Measurements from ENCODE around the gene GORASP1.

Gene GORASP1

GRCh38 chr3:39096775-39097174 lies 10.7 kb downstream of the GORASP1 start:
- Histone ChIP-seq H3K36me3 (ENCODE audit: control insufficient read depth in 2 of 2, insufficient read depth in 2 of 2, low read length in 2 of 2) (peaks cover 74 to 86% of the 10 kb centered on the region in 2 donors), H3K4me3 (ENCODE audit: low read length in 2 of 2) (no peak overlapping the region), H3K27ac (ENCODE audit: low read depth in 2 of 2, low read length in 2 of 2) (no peak overlapping the region), H3K9ac (ENCODE audit: low read depth in 1 of 2, low read length in 2 of 2) (no peak overlapping the region), H3K9me3 (ENCODE audit: control insufficient read depth in 2 of 2, low read length in 2 of 2) (no peaks in the 10 kb centered on the region), H3K4me1 (ENCODE audit: control insufficient read depth in 2 of 2, insufficient read depth in 2 of 2, low read length in 2 of 2) (peaks cover 0 to 5% of the 10 kb centered on the region in 2 donors), H3K27me3 (ENCODE audit: control insufficient read depth in 2 of 2, insufficient read depth in 2 of 2, low read length in 2 of 2) (no peaks in the 10 kb centered on the region)

GRCh38 chr3:39095778-39096177 lies 11.6 kb downstream of the GORASP1 start:
- Histone ChIP-seq H3K4me1 (ENCODE audit: control insufficient read depth in 2 of 2, insufficient read depth in 2 of 2, low read length in 2 of 2) (no peaks in the 10 kb centered on the region), H3K36me3 (ENCODE audit: control insufficient read depth in 2 of 2, insufficient read depth in 2 of 2, low read length in 2 of 2) (peaks cover 74 to 89% of the 10 kb centered on the region in 2 donors), H3K27ac (ENCODE audit: low read depth in 2 of 2, low read length in 2 of 2) (no peak overlapping the region)

GRCh38 chr3:39094851-39095677 lies 12.4 kb downstream of the GORASP1 start:
- H3K36me3 ChIP-seq (ENCODE audit: control insufficient read depth in 2 of 2, insufficient read depth in 2 of 2, low read length in 2 of 2), result peaks cover 70 to 86% of the 10 kb centered on the region in 2 donors
- no peaks in the 10 kb centered on the region for H3K27me3 ChIP-seq (ENCODE audit: control insufficient read depth in 2 of 2, insufficient read depth in 2 of 2, low read length in 2 of 2)
- no peak overlapping the region for H3K27ac ChIP-seq (ENCODE audit: low read depth in 2 of 2, low read length in 2 of 2)
- no peak overlapping the region for H3K4me3 ChIP-seq (ENCODE audit: low read length in 2 of 2)
- H3K4me1 ChIP-seq (ENCODE audit: control insufficient read depth in 2 of 2, insufficient read depth in 2 of 2, low read length in 2 of 2), result no peaks in the 10 kb centered on the region
- H3K9ac ChIP-seq (ENCODE audit: low read depth in 1 of 2, low read length in 2 of 2), result no peak overlapping the region
- no peaks in the 10 kb centered on the region for H3K9me3 ChIP-seq (ENCODE audit: control insufficient read depth in 2 of 2, low read length in 2 of 2)

More at GRCh38 chr3:39095778-39096177, 11.6 kb downstream of the GORASP1 start:
- H3K4me3 ChIP-seq (ENCODE audit: low read length in 2 of 2), result no peak overlapping the region
- H3K9me3 ChIP-seq (ENCODE audit: control insufficient read depth in 2 of 2, low read length in 2 of 2), result no peaks in the 10 kb centered on the region
- H3K27me3 ChIP-seq (ENCODE audit: control insufficient read depth in 2 of 2, insufficient read depth in 2 of 2, low read length in 2 of 2), result no peaks in the 10 kb centered on the region
- no peak overlapping the region for H3K9ac ChIP-seq (ENCODE audit: low read depth in 1 of 2, low read length in 2 of 2)

GRCh38 chr3:39090922-39091321 lies 16.5 kb downstream of the GORASP1 start:
- Histone ChIP-seq H3K9me3 (ENCODE audit: control insufficient read depth in 2 of 2, low read length in 2 of 2) (no peaks in the 10 kb centered on the region), H3K9ac (ENCODE audit: low read depth in 1 of 2, low read length in 2 of 2) (no peak overlapping the region), H3K4me1 (ENCODE audit: control insufficient read depth in 2 of 2, insufficient read depth in 2 of 2, low read length in 2 of 2) (no peaks in the 10 kb centered on the region), H3K27me3 (ENCODE audit: control insufficient read depth in 2 of 2, insufficient read depth in 2 of 2, low read length in 2 of 2) (no peaks in the 10 kb centered on the region), H3K36me3 (ENCODE audit: control insufficient read depth in 2 of 2, insufficient read depth in 2 of 2, low read length in 2 of 2) (peaks cover 65 to 80% of the 10 kb centered on the region in 2 donors), H3K4me3 (ENCODE audit: low read length in 2 of 2) (no peak overlapping the region), H3K27ac (ENCODE audit: low read depth in 2 of 2, low read length in 2 of 2) (no peak overlapping the region)

GRCh38 chr3:39088889-39089288 lies 18.5 kb downstream of the GORASP1 start:
- H3K27ac ChIP-seq (ENCODE audit: low read depth in 2 of 2, low read length in 2 of 2), result no peak overlapping the region
- no peaks in the 10 kb centered on the region for H3K4me1 ChIP-seq (ENCODE audit: control insufficient read depth in 2 of 2, insufficient read depth in 2 of 2, low read length in 2 of 2)
- no peaks in the 10 kb centered on the region for H3K9me3 ChIP-seq (ENCODE audit: control insufficient read depth in 2 of 2, low read length in 2 of 2)
- H3K4me3 ChIP-seq (ENCODE audit: low read length in 2 of 2), result no peak overlapping the region
- no peaks in the 10 kb centered on the region for H3K27me3 ChIP-seq (ENCODE audit: control insufficient read depth in 2 of 2, insufficient read depth in 2 of 2, low read length in 2 of 2)
- peaks cover 56 to 71% of the 10 kb centered on the region in 2 donors for H3K36me3 ChIP-seq (ENCODE audit: control insufficient read depth in 2 of 2, insufficient read depth in 2 of 2, low read length in 2 of 2)
- no peak overlapping the region for H3K9ac ChIP-seq (ENCODE audit: low read depth in 1 of 2, low read length in 2 of 2)

GRCh38 chr3:39088456-39088855 lies 19.0 kb downstream of the GORASP1 start:
- no peak overlapping the region for H3K9ac ChIP-seq (ENCODE audit: low read depth in 1 of 2, low read length in 2 of 2)

GRCh38 chr3:39086144-39086543 lies 21.3 kb downstream of the GORASP1 start:
- H3K9me3 ChIP-seq (ENCODE audit: control insufficient read depth in 2 of 2, low read length in 2 of 2), result no peaks in the 10 kb centered on the region
- peaks cover 48 to 54% of the 10 kb centered on the region in 2 donors for H3K36me3 ChIP-seq (ENCODE audit: control insufficient read depth in 2 of 2, insufficient read depth in 2 of 2, low read length in 2 of 2)
- H3K4me1 ChIP-seq (ENCODE audit: control insufficient read depth in 2 of 2, insufficient read depth in 2 of 2, low read length in 2 of 2), result no peaks in the 10 kb centered on the region
- no peaks in the 10 kb centered on the region for H3K27me3 ChIP-seq (ENCODE audit: control insufficient read depth in 2 of 2, insufficient read depth in 2 of 2, low read length in 2 of 2)
- H3K4me3 ChIP-seq (ENCODE audit: low read length in 2 of 2), result no peak overlapping the region
- H3K9ac ChIP-seq (ENCODE audit: low read depth in 1 of 2, low read length in 2 of 2), result no peak overlapping the region
- H3K27ac ChIP-seq (ENCODE audit: low read depth in 2 of 2, low read length in 2 of 2), result no peak overlapping the region

More at GRCh38 chr3:39088456-39088855, 19.0 kb downstream of the GORASP1 start:
- H3K4me3 ChIP-seq (ENCODE audit: low read length in 2 of 2), result no peak overlapping the region
- H3K4me1 ChIP-seq (ENCODE audit: control insufficient read depth in 2 of 2, insufficient read depth in 2 of 2, low read length in 2 of 2), result no peaks in the 10 kb centered on the region
- no peak overlapping the region for H3K27ac ChIP-seq (ENCODE audit: low read depth in 2 of 2, low read length in 2 of 2)
- H3K27me3 ChIP-seq (ENCODE audit: control insufficient read depth in 2 of 2, insufficient read depth in 2 of 2, low read length in 2 of 2), result no peaks in the 10 kb centered on the region
- H3K36me3 ChIP-seq (ENCODE audit: control insufficient read depth in 2 of 2, insufficient read depth in 2 of 2, low read length in 2 of 2), result peaks cover 57 to 70% of the 10 kb centered on the region in 2 donors
- H3K9me3 ChIP-seq (ENCODE audit: control insufficient read depth in 2 of 2, low read length in 2 of 2), result no peaks in the 10 kb centered on the region

- Histone ChIP-seq H3K36me3 (ENCODE audit: control insufficient read depth in 2 of 2, insufficient read depth in 2 of 2, low read length in 2 of 2) (peaks cover 33 to 38% of the 10 kb centered on the region in 2 donors), H3K4me3 (ENCODE audit: low read length in 2 of 2) (no peak overlapping the region), H3K9me3 (ENCODE audit: control insufficient read depth in 2 of 2, low read length in 2 of 2) (no peaks in the 10 kb centered on the region), H3K27ac (ENCODE audit: low read depth in 2 of 2, low read length in 2 of 2) (no peak overlapping the region), H3K4me1 (ENCODE audit: control insufficient read depth in 2 of 2, insufficient read depth in 2 of 2, low read length in 2 of 2) (no peaks in the 10 kb centered on the region), H3K9ac (ENCODE audit: low read depth in 1 of 2, low read length in 2 of 2) (no peak overlapping the region), H3K27me3 (ENCODE audit: control insufficient read depth in 2 of 2, insufficient read depth in 2 of 2, low read length in 2 of 2) (no peaks in the 10 kb centered on the region)
These were observed 24.6 kb downstream of the GORASP1 start for GRCh38 chr3:39082666-39083313.

GRCh38 chr3:39080026-39080425 lies 27.4 kb downstream of the GORASP1 start:
- Histone ChIP-seq H3K27me3 (ENCODE audit: control insufficient read depth in 2 of 2, insufficient read depth in 2 of 2, low read length in 2 of 2) (no peaks in the 10 kb centered on the region), H3K27ac (ENCODE audit: low read depth in 2 of 2, low read length in 2 of 2) (no peak overlapping the region), H3K9ac (ENCODE audit: low read depth in 1 of 2, low read length in 2 of 2) (no peak overlapping the region), H3K4me1 (ENCODE audit: control insufficient read depth in 2 of 2, insufficient read depth in 2 of 2, low read length in 2 of 2) (no peaks in the 10 kb centered on the region), H3K4me3 (ENCODE audit: low read length in 2 of 2) (no peak overlapping the region), H3K9me3 (ENCODE audit: control insufficient read depth in 2 of 2, low read length in 2 of 2) (no peaks in the 10 kb centered on the region), H3K36me3 (ENCODE audit: control insufficient read depth in 2 of 2, insufficient read depth in 2 of 2, low read length in 2 of 2) (peaks cover 37% of the 10 kb centered on the region in 2 donors)

GRCh38 chr3:39079530-39079929 lies 27.9 kb downstream of the GORASP1 start:
- peaks cover 39 to 41% of the 10 kb centered on the region in 2 donors for H3K36me3 ChIP-seq (ENCODE audit: control insufficient read depth in 2 of 2, insufficient read depth in 2 of 2, low read length in 2 of 2)
- no peaks in the 10 kb centered on the region for H3K4me1 ChIP-seq (ENCODE audit: control insufficient read depth in 2 of 2, insufficient read depth in 2 of 2, low read length in 2 of 2)
- no peaks in the 10 kb centered on the region for H3K9me3 ChIP-seq (ENCODE audit: control insufficient read depth in 2 of 2, low read length in 2 of 2)
- no peak overlapping the region for H3K9ac ChIP-seq (ENCODE audit: low read depth in 1 of 2, low read length in 2 of 2)
- no peak overlapping the region for H3K4me3 ChIP-seq (ENCODE audit: low read length in 2 of 2)
- no peaks in the 10 kb centered on the region for H3K27me3 ChIP-seq (ENCODE audit: control insufficient read depth in 2 of 2, insufficient read depth in 2 of 2, low read length in 2 of 2)
- H3K27ac ChIP-seq (ENCODE audit: low read depth in 2 of 2, low read length in 2 of 2), result no peak overlapping the region
